NCI-H2196 (cell line): Measurements from ENCODE around the gene OR51L1.
A peak's percentile ranks its signal among the peaks of the same experiment; 100 is the strongest.
"Not testable (repeated sequence)": the region's sequence is repeated elsewhere in the genome, so short reads cannot be mapped to it uniquely, and the experiment has no call there.

Experiments used
- DNase-seq: peaks from one replicate; lab custom pipeline; 2025; ENCODE audit not compliant: unreplicated experiment; lab: John Stamatoyannopoulos, UW

The OR51L1 gene, protein sequence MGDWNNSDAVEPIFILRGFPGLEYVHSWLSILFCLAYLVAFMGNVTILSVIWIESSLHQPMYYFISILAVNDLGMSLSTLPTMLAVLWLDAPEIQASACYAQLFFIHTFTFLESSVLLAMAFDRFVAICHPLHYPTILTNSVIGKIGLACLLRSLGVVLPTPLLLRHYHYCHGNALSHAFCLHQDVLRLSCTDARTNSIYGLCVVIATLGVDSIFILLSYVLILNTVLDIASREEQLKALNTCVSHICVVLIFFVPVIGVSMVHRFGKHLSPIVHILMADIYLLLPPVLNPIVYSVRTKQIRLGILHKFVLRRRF

DNA sequence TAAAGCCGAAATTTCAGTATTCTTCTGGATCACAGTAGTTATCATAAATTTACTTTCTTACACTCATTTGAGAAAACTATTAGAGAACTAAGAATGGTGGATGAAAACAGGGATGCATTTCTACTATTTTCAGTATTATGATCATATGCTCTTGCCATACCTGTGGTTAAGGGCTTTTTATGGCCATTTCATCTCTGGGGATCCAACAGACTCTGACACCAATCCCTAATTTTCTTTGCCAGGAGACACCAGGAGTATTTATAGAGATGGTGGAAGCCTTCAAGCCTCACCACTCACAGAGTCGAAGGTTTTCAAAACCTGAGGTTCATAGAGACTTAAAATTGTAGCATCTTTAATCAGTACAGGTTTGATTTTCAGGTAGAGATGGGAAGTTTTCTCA is at the start of gene OR51L1:
Gene OR51L1 (plus strand): TSS at position 301 of the 400 bp plus-strand sequence. CDS start 4,132 bp downstream, outside the sequence.
- DNase-seq: no peak

- no peak for DNase-seq
Measured at GRCh38 chr11:4947505-4947904, 47.1 kb upstream of the OR51L1 start, which contains the start of gene OR51A4. Gene OR51A4, minus strand, starts transcription at chr11:4947605. Its CDS starts 505 bp downstream, at chr11:4947100.

DNA sequence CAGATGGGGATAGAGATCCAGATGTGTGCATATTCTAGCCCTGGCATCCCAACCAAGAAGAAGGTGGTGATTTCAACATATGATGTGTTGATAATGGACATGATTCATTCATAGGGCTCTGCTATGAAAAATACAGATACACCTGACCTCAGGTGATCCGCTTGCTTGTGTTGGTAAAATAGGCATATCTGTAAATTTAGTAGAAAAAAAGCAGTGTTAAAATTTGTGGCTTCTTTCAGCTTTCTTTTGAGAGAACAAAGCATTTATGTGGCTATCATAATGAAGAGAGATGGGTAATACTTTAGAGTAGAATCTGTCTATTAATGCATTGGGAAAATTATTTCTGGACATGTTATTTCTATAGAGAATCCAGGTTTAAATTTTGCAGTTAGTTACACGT is 39.0 kb upstream of the OR51L1 start, which contains the start of gene OR51A2:
Gene OR51A2 (minus strand): TSS at position 101 of the 400 bp plus-strand sequence. CDS start 0 bp downstream, at position 101.
- not testable (repeated sequence) for DNase-seq

- no peak for DNase-seq
Measured at GRCh38 chr11:4957396-4957795, 37.3 kb upstream of the OR51L1 start.

DNA sequence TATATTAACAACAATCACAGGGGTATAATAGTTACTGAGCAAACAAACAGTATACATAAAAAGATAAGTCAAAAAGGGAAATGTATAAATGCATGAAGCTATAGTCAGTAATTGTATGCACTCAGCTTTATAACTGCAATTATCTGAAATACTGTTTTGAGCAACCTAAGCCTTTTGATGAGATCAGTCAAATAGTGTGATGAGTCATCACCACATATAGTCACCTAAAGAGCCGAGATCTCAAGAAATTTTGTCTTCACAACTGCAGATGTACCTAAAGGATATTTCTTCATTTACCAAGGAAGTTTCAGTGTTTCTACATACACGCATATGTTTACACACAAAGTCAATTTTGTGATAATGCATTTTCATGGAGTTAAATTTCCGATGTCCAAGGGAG is 33.8 kb upstream of the OR51L1 start:
- no peak for DNase-seq

GRCh38 chr11:4962816-4963215 is 31.8 kb upstream of the OR51L1 start:
- no peak for DNase-seq

- no peak for DNase-seq
Measured at GRCh38 chr11:4975436-4975835, 19.2 kb upstream of the OR51L1 start.

DNA sequence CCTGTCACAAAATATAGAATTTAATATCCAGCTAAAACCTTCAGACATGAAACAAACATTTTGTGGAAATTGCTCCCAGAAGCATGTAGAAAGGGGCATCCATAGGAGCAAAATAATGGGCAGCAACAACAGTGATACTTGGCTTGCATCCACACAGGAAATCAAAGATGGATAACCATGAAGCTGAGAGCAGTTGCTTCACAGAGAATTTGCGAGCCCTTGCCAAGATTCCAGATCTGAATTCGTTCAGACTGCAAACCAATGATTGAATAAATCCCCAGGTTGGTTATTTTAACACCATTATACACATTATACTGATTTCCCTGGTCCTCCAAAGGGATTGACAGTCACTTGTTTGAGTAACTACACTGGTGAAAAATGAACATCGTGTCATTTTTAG is 15.6 kb upstream of the OR51L1 start:
- DNase-seq: no peak

DNA sequence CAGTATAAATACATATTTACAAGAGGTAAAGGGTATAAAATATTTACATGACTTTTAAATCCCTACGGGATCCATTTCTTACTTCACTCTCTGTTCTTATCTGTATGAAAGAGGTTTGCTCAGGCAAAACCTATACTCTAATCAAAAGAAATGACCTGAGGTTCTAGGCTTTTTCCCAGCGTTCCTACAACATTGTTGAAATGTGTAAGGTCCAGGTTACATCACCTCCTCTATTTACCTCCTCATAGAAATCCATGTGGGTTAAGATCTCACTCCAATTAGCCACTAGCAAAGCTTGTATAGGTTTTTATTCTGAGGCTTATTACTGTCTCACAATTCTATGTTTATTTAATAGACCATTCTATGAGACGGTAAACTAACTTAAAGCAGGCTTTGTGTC is 12.0 kb upstream of the OR51L1 start:
- DNase-seq: no peak

GRCh38 chr11:4983841-4984240 is 10.8 kb upstream of the OR51L1 start:
- no peak for DNase-seq

DNA sequence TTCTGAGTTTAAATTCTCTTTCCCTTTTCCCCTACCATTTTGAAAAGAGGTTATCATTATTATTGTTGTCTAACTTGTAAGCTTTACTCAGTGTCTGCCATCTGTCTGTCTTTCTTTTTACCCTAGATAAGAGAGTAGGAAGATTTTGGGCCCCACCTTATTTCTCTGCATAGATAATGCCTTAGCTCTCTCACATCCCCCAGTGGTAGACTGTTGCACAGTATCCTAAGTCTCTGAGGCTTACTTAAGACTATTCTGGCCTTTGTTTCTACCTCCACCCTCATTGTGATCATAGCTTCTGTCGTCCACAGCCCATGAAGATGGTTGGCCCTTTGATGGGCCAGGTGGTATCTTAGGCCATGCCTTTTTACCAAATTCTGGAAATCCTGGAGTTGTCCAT is 3.6 kb upstream of the OR51L1 start:
- DNase-seq: no peak

DNA sequence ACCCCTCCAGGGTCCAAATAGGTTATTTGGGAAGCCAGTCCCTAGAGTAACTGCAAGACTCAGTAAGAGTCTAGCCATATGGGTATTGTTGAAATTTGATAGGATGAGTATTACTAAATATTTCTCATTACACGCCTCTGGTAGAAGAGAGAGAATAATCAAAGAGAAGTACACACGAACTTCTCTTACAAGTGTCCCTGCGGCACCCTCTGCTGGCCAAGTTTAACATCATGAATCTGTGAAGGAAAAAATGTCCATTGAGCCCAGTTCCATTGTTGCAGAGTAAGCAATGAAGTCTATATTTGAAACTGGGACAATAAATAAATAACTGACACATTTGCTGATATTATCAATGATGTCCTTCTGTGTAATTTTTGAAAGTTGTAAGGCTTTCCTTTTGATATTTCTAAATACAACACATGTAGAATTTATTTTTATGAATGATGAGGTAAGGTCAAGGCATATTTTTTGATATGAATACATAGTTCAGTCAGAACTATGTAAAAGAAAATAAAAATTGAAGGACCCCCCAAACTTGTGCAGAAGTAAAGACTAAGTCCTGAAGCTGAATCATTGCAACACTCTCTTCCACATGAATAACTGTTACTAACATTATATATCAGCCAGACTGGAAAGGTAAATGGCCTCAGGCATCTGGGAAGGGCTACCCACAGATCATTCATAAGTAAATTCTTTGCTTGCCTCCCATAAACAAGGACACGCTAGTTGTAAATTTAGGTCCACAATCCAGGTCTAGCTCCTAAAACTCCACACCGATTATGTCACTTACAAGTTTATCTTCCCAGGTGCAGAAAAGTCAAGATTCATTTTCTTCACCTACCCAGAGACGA is 10.0 kb downstream of the OR51L1 start:
- peak; percentile 79 for DNase-seq

GRCh38 chr11:5007561-5007960 is 12.9 kb downstream of the OR51L1 start:
- DNase-seq: no peak

DNA sequence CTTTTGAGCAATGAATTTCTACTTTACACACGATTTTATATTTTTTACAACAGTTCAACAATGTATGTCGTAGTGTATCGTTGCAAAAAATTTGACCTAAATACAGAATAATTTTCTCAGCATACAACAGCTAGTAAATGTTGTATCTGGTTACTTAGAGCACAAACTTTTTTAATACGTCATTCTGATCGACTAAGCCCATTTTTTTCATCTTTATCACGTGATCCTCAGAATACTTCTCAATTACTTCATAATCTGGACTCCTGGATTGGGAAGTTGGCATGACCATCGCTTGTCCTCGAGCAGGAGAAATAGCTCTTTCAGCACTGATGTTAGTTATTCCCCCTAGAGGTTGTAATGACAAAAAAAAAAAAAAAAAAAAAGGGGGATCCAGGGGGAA is 16.6 kb downstream of the OR51L1 start:
- no peak for DNase-seq

GRCh38 chr11:5013012-5013411 is 18.4 kb downstream of the OR51L1 start:
- no peak for DNase-seq

GRCh38 chr11:5021996-5022395 is 27.3 kb downstream of the OR51L1 start:
- no peak for DNase-seq

DNA sequence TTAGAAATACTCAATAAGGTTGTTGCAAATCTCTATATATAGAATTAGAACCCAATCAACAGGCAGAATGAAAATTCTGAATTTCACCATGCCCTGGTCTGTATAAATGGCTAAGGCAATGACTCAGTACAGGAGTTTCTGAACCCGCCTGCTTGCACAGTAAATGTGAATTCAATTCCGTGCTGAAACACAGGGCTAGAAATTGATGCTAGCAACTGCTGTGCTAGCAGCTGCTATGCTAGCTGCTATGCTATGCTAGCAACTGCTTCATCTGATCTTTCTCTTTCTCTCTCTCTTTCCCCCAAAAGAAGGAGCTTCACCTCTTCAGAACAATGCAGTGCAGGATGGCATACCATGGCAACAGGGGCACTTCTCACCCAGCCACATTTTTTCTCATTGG is 42.0 kb downstream of the OR51L1 start:
- no peak for DNase-seq

DNA sequence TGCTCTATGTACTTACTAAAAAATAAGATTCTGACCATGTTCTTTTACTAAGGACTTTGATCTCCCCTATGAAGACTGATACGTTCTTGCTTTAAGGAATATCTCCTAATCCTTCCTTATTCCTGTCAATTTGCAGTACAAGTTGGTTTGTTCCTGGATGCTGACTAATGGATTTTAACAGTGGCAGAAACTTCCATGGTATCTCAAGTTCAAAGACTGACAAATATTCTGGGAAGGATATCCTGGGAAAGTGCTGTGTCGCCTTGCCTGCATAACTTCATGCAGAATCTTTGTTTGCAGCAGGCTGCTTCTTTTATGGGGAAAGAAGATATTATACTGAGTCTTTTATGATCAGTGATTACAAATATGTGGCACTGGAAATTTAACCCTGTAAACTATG is 43.3 kb downstream of the OR51L1 start:
- DNase-seq: no peak

GRCh38 chr11:5038341-5038740 is 43.7 kb downstream of the OR51L1 start:
- DNase-seq: no peak

DNA sequence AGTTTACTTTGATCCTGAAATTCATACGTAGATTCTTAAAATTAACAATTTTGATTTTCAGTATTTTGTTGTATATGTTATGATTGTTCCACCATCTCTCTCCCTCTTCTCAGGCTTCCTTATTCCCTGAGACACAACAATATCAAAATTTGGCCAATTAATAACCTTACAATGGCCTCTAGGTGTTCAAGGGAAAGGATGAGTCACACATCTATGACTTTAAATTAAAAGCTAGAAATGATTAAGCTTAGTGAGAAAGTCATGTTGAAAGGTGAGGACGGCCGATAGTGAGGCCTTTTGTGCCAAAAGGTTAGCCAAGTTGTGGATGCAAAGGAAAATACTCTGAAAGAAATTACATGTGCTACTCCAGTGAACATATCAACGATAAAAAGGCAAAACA is 46.2 kb downstream of the OR51L1 start:
- no peak for DNase-seq

- DNase-seq: no peak
Measured at GRCh38 chr11:5042091-5042490, 47.4 kb downstream of the OR51L1 start.

DNA sequence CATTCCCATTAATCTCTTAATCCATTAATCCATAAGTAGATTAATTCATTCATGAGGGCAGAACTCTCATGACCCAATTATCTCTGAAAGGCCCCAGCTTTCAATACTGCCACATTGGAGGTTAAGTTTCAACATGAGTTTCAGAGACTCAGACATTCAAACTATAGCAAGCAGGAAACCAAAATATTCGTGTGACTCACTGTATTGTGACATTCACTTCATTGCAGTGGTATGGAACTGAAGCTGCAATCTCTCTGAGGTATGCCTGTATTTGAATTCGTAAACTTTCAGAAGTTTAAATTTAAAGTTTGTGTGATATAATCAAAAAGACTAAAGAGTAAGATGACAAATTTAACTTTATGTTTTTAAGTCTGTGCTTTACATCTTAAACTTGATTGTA is 48.7 kb downstream of the OR51L1 start:
- DNase-seq: no peak
